ENCODE data around the gene HPS5. TPM values are rescaled to one million over a fixed set of nuclear protein-coding genes. Genes with fewer than 3 reads are reported as not detected.

Gene HPS5
- total RNA-seq, 2 donors from 2014 or later, result 9.6 to 10.6 TPM

- DNase-seq, result no peak
- no peak overlapping the region for H3K27ac ChIP-seq
- no peak overlapping the region for H3K9ac ChIP-seq (ENCODE audit: low read depth in 2 of 2, low read length in 2 of 2)
- no peaks in the 10 kb centered on the region for H3K4me1 ChIP-seq
- no peaks in the 10 kb centered on the region for H3K27me3 ChIP-seq
- intact Hi-C loops (cut with DNase I), result no loop called here
- TF ChIP-seq CTCF (IDR thresholded peaks at IDR 0.05), result no peak
- H3K4me3 ChIP-seq, result no peak overlapping the region
- peaks cover 10% of the 10 kb centered on the region for H3K36me3 ChIP-seq
- no peaks in the 10 kb centered on the region for H3K9me3 ChIP-seq
Observed at GRCh38 chr11:18366286-18366685, 44.3 kb upstream of the HPS5 start.

GRCh38 chr11:18365741-18366140 lies 43.8 kb upstream of the HPS5 start:
- TF ChIP-seq CTCF (IDR thresholded peaks at IDR 0.05), result no peak
- Histone ChIP-seq H3K27me3 (no peaks in the 10 kb centered on the region), H3K9ac (ENCODE audit: low read depth in 2 of 2, low read length in 2 of 2) (no peak overlapping the region), H3K36me3 (peaks cover 10% of the 10 kb centered on the region), H3K9me3 (no peaks in the 10 kb centered on the region), H3K4me1 (no peaks in the 10 kb centered on the region), H3K4me3 (no peak overlapping the region), H3K27ac (no peak overlapping the region)
- DNase-seq, result no peak
- intact Hi-C loops (cut with DNase I), result no loop called here

- peaks cover 10% of the 10 kb centered on the region for H3K36me3 ChIP-seq
- no peaks in the 10 kb centered on the region for H3K27me3 ChIP-seq
- H3K4me3 ChIP-seq, result no peak overlapping the region
- TF ChIP-seq CTCF (IDR thresholded peaks at IDR 0.05), result no peak
- H3K9ac ChIP-seq (ENCODE audit: low read depth in 2 of 2, low read length in 2 of 2), result no peak overlapping the region
- no peaks in the 10 kb centered on the region for H3K9me3 ChIP-seq
- H3K4me1 ChIP-seq, result no peaks in the 10 kb centered on the region
- intact Hi-C loops (cut with DNase I), result no loop called here
- no peak overlapping the region for H3K27ac ChIP-seq
- DNase-seq, result no peak
Observed at GRCh38 chr11:18364495-18365073, 42.6 kb upstream of the HPS5 start.

GRCh38 chr11:18361154-18361553 lies 39.2 kb upstream of the HPS5 start:
- H3K27ac ChIP-seq, result no peak overlapping the region
- no peak overlapping the region for H3K4me3 ChIP-seq
- peaks cover 10% of the 10 kb centered on the region for H3K36me3 ChIP-seq
- no peak for TF ChIP-seq CTCF (IDR thresholded peaks at IDR 0.05)
- H3K27me3 ChIP-seq, result no peaks in the 10 kb centered on the region
- no peak for DNase-seq
- H3K4me1 ChIP-seq, result no peaks in the 10 kb centered on the region
- intact Hi-C loops (cut with DNase I), result no loop called here
- no peak overlapping the region for H3K9ac ChIP-seq (ENCODE audit: low read depth in 2 of 2, low read length in 2 of 2)
- no peaks in the 10 kb centered on the region for H3K9me3 ChIP-seq

GRCh38 chr11:18358646-18359045 lies 36.7 kb upstream of the HPS5 start:
- Histone ChIP-seq H3K4me3 (no peak overlapping the region), H3K9ac (ENCODE audit: low read depth in 2 of 2, low read length in 2 of 2) (no peak overlapping the region), H3K36me3 (peaks cover 4% of the 10 kb centered on the region), H3K27me3 (no peaks in the 10 kb centered on the region), H3K9me3 (no peaks in the 10 kb centered on the region), H3K27ac (no peak overlapping the region), H3K4me1 (no peaks in the 10 kb centered on the region)
- intact Hi-C loops (cut with DNase I), result no loop called here
- TF ChIP-seq CTCF (IDR thresholded peaks at IDR 0.05), result no peak
- no peak for DNase-seq

Data from colonic mucosa (tissue), 4 donors.